Mucosa of gallbladder (tissue), 1 donor: ENCODE measurements around the gene TNS1. TPM values are rescaled to one million over a fixed set of nuclear protein-coding genes. Genes with fewer than 3 reads are reported as not detected.

Source experiments
- DNase-seq: peaks from one replicate; pipeline ENCODE4 v3.0.0-alpha.2; 2020; ENCODE audit warnings: low spot score
- total RNA-seq: library from RNA; stranded (reverse); gene quantifications from one replicate; pipeline ENCODE4 v1.2.1, GENCODE V29; 2021
- donor health status: DM: no; HTN: no; CAD: no.

Gene TNS1
- total RNA-seq, 1 donor from 2014 or later = 469 TPM

DNA sequence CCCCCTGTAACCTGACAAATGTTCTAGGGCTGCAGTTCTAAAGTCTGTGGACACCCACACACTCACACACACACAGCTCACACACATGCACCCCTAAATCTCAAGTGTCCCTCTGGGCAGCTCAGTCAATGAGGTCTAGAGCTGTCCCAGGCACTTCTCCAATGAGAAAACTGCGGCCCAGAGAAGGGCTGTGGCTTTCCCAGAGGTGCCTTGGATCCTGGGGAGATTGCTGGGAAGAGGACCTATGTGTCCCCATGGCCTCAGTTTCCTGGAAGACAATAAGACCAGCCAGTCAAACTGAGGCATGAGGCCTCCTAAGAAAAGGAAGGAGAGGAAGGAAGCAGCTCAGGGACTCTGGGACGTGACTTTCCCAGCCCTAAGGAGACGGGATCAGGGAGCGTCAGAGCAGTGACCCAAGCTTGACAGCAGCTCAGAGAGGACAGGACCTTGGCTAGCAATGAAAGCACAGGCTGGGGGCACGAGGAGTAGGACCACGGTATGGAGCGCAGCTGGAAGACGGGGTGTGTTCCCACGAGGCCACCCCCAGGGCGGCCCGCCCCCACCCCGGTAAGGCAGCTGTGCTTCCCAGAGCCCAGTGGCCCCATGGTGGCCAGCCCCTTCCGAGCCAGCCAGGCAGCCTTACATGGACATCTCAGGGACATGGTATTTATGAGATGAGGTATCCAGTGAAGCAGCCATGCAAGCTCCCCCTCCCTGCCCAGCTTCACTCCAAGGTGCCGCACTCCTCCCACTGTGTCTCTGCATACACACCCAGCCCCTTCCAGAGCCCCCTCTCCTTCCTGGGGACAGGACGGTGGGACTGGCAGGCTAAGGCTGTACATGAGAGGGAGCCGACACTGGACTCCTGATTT, 46.0 kb downstream of the TNS1 start:
- no peak for DNase-seq

DNA sequence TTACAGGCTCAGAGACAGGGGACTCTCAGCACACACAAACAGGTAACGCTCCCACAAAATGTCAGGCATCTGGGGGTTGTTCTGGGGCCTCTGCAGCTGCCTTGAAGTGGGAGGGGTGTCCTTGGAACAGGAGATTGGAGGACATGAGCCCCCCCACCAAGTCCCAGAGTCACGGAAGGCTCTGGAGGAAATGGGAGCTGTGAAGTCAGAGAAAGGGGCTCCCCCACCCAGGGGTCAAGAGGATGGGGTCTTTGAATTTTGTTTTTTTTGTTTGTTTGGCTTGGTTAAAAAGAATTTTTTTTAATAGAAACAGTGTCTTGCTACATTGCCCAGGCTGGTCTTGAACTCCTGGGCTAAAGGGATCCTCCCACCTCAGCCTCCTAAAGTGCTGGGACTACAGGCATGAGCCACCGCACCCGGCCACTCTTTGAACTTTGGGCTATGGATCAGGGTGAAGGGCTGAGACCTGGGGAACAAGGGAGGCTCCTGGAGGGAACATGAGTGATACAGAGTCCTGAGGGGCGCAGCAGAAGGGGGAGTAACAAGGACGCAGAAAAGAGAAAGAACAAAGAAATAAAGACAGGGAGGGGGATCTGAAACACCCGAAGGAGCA, 46.8 kb downstream of the TNS1 start:
- DNase-seq = no peak

DNA sequence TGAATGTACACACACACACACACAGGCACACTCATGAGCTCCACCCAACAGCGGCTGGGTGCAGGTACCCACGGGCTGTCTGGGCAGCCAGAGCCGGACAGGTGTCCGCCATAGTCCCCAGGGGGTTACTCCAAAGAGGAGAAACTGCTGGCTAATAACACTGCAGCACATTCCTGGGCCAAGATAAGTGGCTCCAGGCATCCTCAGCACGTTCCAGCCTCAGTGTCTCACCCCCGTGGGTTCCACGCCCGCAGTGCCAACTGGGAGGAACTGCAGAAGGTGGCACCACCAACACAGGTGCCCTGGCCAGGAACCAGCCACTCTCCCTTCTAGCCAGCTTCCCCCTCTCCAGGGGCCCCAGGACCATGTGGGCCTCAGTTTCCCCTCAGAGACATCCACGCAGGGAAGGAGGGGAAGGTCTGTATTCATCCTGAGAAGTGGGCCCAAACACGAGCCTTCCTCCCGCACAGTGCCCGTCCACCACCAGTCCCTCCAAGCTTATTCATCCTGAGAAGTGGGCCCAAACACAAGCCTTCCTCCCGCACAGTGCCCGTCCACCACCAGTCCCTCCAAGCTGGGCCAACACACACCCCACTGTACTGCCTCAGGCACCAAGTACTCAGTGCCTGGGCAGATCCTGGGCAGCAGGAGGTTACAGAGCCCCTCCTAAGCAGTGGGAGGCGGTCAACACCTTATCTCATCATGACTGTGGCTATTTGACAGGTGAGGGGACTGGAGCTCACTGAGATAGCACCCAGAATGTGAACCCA, 47.6 kb downstream of the TNS1 start:
- no peak for DNase-seq

DNA sequence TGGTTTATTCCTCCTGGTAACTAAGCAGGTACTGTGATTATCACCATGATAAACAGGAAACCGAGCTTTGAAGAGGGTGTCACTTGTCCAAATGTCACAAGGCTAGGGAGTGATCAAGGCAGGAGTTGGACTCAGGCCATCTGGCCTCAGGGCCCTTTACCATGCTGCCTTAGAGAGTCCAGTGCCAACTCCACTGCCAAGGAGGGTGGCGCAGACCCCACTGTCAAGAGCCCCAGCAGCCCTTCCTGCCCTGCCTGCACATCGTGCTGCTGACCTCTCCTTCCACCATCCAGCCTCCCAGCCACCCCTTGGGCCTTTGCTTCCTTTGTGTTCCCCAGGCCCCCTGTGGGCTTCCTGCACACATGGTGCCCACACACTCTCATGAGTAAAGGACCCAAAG, 48.3 kb downstream of the TNS1 start:
- DNase-seq = no peak

GRCh38 chr2:217954051-217954450, 48.7 kb downstream of the TNS1 start:
- DNase-seq = no peak

DNA sequence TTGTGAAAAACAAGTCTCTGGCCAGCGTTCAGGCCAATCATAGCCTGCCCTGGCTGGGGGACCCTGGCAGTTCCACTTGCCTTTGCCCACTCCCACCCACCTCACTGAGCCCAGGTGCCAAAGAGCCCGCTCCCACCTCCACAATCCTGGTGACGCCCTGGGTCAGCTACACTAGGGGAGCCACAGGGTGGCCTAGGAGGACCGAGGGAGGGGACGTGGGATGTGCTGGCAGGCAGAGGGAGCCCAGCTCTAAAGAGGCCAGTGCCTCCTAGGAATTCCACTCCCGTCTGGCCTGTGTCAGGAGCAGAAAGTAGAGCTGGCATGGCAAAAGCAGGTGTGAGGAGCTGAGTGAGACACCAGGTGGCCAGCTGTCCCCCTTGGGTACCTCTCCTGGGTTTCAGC, 49.3 kb downstream of the TNS1 start:
- no peak for DNase-seq

DNA sequence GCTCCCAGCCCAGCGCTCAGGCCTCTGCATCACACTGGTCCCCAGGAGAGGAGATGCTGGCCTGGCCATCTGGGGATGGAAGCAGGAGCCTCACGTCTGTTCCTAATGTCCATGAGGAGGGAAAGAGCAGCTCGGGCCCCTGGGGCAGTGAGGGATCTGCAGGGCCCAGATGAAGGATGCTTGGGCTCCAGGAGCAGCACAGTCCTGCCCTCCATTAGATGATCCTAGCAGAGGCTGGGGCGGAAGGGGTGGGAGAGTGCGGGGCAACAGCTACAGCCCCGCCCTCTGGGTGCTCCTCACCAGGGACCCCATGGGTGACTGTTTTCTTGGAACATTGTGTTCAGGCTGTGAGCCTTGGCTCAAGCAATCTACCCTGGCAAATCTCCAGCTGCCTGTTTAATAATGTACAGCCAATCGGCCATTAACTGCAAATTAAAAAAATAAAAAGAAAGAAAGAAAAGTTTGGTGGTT, 49.7 kb downstream of the TNS1 start:
- no peak for DNase-seq

DNA sequence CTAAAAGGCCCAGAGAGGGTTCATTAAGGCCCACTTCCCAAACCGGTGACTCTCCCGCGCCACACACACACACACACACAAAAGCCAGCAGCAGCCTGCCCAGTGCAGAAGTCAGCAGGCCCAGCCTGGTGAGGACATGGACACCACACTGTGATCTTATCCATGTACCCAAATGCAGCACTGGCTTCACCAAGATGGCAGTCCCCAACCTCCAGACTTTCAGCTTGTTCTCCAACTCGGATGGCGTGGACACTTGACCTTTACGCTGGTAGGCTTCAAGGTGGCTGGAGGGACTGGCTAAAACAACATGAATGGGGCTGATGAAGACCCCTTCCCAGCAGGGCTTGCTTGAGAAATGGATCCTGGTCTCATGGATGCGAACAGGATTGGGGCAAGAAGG, 50.4 kb downstream of the TNS1 start:
- DNase-seq = no peak

DNA sequence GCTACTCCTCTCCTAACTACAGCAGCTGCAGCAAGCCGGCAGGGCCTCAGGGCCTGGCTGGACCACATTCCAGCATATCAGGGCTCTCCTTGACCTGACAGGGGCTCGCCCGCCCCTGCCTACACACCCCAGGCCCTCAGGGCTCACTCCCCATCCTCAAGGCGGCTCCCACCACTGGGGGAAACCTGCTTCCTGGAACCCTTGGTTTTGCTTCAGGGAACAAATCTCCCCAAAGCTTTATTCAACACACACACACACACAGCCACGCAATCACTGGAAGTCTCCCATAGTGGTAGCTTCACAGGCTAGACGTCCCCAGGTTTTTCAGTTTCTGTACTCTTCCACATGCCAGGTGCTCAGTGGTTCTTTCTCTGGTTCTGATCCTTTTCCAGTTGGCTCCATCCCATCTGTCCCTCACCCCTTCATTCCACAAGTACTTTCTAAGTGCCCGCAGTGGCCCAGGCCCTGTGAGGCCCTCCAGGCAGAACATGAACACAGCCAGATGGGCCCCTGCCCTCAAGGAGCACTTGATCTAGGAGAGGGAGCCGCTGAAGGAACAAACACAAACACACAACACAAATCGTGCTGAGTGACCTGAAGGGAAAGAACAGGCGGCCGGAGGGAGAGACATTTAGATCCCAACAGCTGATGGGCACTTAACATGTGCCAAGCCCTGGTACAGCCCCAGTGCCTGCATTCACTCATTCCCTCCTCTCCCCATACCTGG, 51.1 kb downstream of the TNS1 start:
- DNase-seq = no peak

DNA sequence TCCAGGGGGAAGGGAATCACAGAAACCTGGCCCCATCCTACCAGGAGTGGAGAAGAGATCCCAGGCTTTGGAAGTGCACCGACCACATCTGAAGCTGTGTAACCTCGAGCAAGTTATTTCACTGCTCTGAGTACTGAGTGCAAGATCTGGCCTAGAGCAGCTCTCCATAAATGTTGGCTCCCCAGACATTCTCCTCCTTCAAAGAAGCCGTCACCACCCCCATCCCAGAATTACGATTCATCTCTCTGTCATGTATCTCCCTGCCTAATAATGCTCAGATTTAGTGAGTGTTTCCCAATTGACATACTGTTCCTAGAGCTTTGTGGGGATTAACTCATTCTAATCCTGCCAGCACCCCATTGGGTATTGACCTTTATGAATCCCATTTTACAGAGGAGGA, 51.7 kb downstream of the TNS1 start:
- no peak for DNase-seq

DNA sequence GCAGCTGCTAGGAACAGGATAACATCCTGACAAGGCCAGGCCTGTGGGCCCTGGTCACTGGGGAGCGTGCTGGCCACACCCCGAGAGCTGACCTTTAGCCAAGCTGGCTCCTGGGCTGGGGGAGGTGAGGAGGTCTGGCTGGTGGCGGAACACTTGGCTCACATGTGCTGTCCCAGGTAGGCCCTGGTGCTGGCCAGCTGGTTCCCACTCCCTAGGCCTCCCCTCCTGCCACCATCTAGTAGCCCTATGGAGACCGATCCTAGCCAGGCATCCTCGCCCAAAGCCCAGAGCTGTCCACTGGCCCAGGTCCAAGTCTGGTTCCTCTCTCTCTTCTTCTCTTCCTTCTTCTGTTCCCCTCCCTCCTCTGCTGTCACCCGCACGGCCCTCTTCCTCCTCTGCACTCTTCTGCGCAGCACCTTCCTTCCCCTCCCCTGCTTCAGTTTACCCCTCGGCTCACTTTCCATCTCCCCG, 52.4 kb downstream of the TNS1 start:
- no peak for DNase-seq

DNA sequence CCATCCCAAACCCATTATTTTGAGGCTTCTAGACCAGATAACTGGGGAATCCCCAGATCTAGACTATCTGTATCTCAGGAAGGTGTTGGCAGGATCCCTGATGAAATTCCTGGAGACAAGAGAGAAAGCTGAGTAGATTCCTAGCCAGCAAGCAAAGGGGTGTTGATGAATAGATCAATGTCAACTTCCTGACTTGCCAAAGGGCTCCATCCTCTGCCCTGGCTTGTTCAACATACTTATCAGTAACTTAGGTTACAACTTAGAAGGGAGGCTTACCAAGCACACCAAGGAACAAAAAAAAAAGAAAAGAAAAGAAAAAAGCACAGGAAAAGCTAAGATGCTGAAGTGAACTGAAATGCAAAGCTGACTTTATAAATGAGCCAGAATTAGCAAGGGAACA, 53.3 kb downstream of the TNS1 start:
- DNase-seq = no peak

GRCh38 chr2:217948897-217949296, 53.9 kb downstream of the TNS1 start:
- DNase-seq = no peak

DNA sequence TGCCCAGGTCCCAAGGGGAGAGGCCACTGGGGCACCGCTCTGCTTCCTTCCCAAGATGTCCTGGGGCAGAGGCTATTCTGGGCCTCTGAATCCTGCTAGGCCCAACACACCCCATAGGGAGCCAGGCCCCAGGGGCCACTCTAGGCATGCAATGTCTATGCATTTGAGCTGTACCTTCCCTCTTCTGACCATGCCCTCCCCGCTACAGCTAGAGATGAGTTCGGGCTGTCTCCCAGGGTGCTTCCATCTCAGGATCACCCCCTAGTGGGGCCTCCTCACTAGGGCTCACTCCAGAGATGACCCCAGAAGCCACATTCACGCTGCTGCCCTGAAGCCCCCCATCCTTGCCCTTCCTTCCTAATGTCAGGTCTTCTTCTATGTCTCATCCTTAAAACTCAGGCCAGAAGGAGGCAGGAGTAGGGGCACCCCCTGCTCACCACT, 54.4 kb downstream of the TNS1 start:
- DNase-seq = no peak

DNA sequence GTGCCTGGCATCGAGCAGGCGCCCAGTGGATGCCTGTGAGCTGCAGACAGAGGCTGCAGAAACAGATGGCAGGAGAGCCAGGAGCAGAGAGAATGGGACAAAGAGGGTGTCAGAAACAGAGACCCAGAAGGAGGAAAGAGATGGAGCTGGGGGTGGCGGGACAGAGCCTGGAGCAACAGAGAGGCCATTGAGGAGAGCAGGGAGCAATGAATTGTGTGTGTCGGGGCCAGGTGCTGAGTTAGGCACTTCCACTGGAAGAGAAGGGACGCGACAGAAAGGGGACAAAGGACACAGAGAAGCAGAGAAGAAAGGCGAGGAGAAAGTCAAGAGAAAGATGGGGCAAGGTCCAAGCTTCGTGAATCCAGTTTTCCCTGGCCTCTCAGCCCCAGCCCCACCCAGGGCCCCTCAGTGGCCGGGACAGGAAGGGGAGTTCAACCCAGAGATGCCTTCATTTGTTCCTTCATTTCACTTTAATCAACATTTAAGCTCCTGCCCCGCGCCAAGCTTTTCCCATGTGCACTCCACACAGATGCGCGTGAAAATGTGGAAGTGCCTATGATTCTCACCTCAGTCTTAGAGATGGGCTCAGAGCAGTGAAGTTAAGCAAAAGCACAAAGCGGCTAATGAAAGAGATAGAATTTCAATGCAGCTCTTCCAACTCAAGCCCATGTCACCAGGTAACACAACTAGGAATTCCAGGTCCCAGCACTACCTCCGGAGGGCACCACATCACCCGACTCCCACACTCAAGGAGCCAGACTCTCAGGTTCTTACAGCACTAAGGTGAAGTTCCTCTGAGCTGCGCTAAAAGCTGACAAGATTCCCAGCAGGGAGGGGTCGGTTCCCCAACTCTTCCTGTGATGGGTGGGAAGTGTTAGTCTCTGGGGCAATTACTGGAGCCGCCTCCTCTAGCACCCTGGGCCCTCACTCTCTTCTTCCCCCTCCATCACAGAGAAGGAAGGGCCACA, 55.1 kb downstream of the TNS1 start:
- no peak for DNase-seq

- DNase-seq = no peak
Measured at GRCh38 chr2:217946051-217946450, 56.7 kb downstream of the TNS1 start.

- no peak for DNase-seq
Measured at GRCh38 chr2:217945530-217945929, 57.3 kb downstream of the TNS1 start.

- DNase-seq = no peak
Measured at GRCh38 chr2:217944923-217945322, 57.9 kb downstream of the TNS1 start.

- DNase-seq = no peak
Measured at GRCh38 chr2:217944366-217944765, 58.4 kb downstream of the TNS1 start.
